ENCODE results near the gene PRMT7. TPM values are rescaled to one million over a fixed set of nuclear protein-coding genes. Genes with fewer than 3 reads are reported as not detected.

Gene PRMT7
- total and polyA plus RNA-seq, 8 donors, result 11.6 to 47.9 (median 17.9) TPM

DNA sequence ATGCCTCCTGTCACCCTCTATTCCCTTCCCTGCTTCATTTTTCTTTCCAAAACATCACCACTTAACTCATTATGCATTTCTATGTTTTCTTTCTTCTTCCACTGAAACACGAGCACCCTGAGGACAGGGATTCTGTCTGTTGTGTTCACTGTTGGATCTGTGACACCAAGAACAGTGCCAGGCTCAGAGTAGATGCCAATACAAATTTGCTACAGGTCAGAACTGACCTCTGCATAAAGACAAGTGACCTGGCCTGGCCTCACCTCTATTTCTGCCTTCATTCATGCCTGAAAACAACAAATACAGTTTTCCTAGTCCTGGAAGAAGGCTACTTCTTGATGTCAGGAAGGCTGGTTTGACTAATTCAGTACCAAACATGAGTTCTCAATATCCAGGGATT lies 92.4 kb downstream of the PRMT7 start:
- no peak for FAIRE-seq

DNA sequence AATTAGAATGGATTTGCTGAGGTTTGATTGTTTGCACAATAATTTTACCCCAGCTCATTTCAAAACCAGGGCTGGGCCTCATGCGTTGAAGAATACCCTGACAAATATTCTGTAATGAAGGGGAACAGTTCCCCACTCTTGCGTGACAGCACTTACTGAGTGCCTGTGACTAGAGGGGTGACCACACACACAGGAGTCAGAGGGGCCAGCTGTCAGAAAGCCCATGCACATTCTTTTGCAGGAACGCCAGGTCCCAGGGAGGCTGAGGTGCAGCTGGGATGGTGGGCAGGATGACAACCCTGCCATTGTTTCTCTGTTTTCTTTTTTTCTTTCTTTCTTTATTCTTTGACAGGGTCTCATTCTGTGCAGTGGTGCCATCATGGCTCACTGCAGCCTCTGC lies 92.9 kb downstream of the PRMT7 start:
- 92 to 96% methylated on average over 3 of the region's 3 CpGs for WGBS, 2 donors
- no peak for FAIRE-seq
- intact Hi-C loops (cut with DNase I), result no loop called here

More for the DNA sequence above, 92.4 kb downstream of the PRMT7 start:
- no peak overlapping the region for H3K27ac ChIP-seq
- H3K9me3 ChIP-seq, result no peaks in the 10 kb centered on the region
- intact Hi-C loops (cut with DNase I), result no loop called here
- no peak overlapping the region for H3K4me3 ChIP-seq
- no peaks in the 10 kb centered on the region for H3K4me1 ChIP-seq
- H3K36me3 ChIP-seq, result no peaks in the 10 kb centered on the region
- no peak for ATAC-seq
- TF ChIP-seq, protein P1, sequence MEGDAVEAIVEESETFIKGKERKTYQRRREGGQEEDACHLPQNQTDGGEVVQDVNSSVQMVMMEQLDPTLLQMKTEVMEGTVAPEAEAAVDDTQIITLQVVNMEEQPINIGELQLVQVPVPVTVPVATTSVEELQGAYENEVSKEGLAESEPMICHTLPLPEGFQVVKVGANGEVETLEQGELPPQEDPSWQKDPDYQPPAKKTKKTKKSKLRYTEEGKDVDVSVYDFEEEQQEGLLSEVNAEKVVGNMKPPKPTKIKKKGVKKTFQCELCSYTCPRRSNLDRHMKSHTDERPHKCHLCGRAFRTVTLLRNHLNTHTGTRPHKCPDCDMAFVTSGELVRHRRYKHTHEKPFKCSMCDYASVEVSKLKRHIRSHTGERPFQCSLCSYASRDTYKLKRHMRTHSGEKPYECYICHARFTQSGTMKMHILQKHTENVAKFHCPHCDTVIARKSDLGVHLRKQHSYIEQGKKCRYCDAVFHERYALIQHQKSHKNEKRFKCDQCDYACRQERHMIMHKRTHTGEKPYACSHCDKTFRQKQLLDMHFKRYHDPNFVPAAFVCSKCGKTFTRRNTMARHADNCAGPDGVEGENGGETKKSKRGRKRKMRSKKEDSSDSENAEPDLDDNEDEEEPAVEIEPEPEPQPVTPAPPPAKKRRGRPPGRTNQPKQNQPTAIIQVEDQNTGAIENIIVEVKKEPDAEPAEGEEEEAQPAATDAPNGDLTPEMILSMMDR (IDR thresholded peaks at IDR 0.05), result no peak
- H3K27me3 ChIP-seq, result no peaks in the 10 kb centered on the region
- 70 to 92% methylated on average over 1 of the region's 1 CpG for WGBS, 2 donors
- no peak for DNase-seq

DNA sequence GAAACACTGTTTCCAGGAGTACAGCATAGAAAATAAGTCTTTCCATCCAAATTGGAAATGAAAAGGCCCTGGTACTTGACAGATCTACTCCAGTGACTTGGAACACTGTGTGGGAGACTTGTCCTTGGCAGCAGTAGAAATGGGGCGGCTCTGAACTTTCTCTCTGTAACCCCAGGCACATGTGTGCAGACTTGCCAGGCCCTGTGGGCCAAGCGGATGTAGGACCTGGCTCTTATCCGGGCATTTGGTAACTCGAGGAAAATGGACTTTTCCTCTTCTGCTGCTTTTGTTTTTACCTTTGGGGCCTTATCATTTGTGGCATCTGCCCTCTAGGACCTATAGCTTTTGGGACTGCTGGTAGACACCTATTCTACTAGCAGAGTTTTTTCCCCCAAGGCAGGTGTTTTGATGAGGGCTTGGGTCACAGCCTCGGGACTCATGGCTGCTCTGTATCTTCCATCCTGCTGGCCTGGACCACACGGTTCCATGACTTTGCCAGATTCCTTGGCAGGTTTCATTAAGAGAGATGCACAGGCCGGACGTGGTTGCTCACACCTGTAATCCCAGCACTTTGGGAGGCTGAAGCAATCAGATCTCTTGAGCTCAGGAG lies 94.0 kb downstream of the PRMT7 start:
- 72 to 76% methylated on average over 8 of the region's 8 CpGs for WGBS, 2 donors
- FAIRE-seq (no peak), DNase-seq (peak in 1 of 6 donors; percentile 4), ATAC-seq (no peak)
- Histone ChIP-seq H3K27me3 (no peaks in the 10 kb centered on the region), H3K4me3 (no peak overlapping the region), H3K27ac (no peak overlapping the region), H3K9me3 (no peaks in the 10 kb centered on the region), H3K36me3 (no peaks in the 10 kb centered on the region), H3K4me1 (no peaks in the 10 kb centered on the region)
- TF ChIP-seq, protein P1 (IDR thresholded peaks at IDR 0.05), result no peak
- intact Hi-C loops (cut with DNase I), result no loop called here

More for the DNA sequence above, 92.9 kb downstream of the PRMT7 start:
- DNase-seq (peak in 1 of 6 donors; percentile 8), ATAC-seq (no peak)
- Histone ChIP-seq H3K27ac (no peak overlapping the region), H3K4me1 (no peaks in the 10 kb centered on the region), H3K4me3 (no peak overlapping the region), H3K36me3 (no peaks in the 10 kb centered on the region), H3K27me3 (no peaks in the 10 kb centered on the region), H3K9me3 (no peaks in the 10 kb centered on the region)
- TF ChIP-seq, protein P1 (IDR thresholded peaks at IDR 0.05), result no peak

DNA sequence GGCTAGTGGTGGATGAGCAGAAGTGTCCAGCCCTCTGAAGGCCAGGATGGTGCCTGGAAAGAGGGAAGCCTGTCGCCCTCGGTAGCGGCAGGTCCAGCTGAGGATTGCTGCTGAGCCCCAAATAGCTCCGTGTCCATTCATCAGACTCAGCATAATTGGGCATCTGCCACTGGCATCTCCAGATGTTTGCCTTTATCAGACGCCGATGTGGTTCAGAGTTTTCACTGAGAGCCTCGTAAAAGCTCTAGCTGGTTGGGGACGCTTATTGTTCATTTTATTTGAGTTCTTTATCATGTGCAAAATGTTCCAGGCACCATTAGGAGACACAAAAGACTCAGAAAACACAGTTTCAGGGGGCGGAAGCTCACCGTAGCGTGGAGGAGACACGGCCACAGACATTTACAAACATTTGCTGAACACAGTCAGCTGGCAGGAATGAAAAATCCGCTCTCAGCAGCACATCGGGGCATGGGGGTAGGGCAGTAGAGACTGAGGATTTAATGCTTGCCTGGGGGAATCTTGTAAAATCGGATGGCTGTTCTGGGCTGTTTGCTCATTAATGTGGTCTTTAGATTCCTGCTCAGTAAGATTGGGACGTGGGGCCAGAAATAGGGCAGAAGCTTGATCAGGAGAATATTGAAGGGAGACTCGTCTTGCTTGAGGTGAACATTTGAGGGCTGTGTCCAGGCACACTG lies 95.8 kb downstream of the PRMT7 start:
- Histone ChIP-seq H3K9me3 (no peaks in the 10 kb centered on the region), H3K4me3 (no peak overlapping the region), H3K36me3 (no peaks in the 10 kb centered on the region), H3K4me1 (no peaks in the 10 kb centered on the region), H3K27ac (no peak overlapping the region), H3K27me3 (no peaks in the 10 kb centered on the region)
- 71% methylated on average over 17 of the region's 17 CpGs for WGBS, 2 donors
- ATAC-seq (peak in 2 of 4 donors; percentile 59 to 60), DNase-seq (peak in 1 of 6 donors; percentile 36), FAIRE-seq (no peak)
- TF ChIP-seq, protein P1 (IDR thresholded peaks at IDR 0.05), result no peak
- intact Hi-C loops (cut with DNase I), result no loop called here

Other genes starting within 250 kb of the PRMT7 start
- gene NFATC3, start 225.6 kb upstream of the PRMT7 start, total RNA-seq, result 10 to 100 TPM in 5 of 6 donors, 1 to 10 TPM in 1; 9.5 to 19.3 (median 13.5) TPM
- 1 to 10 TPM; 3.8 to 4.5 TPM for gene NFATC3, start 225.6 kb upstream of the PRMT7 start, polyA plus RNA-seq
- 10 to 100 TPM; 20.1 to 43.4 (median 33.3) TPM for gene ESRP2, start 74.9 kb upstream of the PRMT7 start, total RNA-seq
- gene ESRP2, start 74.9 kb upstream of the PRMT7 start, polyA plus RNA-seq, result 10 to 100 TPM; 35.5 to 45.5 TPM
- 10 to 100 TPM in 1 of 6 donors, 1 to 10 TPM in 5; 3.5 to 14.1 (median 5.1) TPM for gene PLA2G15, start 65.6 kb upstream of the PRMT7 start, total RNA-seq
- 1 to 10 TPM; 6.1 to 8.4 TPM for gene PLA2G15, start 65.6 kb upstream of the PRMT7 start, polyA plus RNA-seq
- 1 to 10 TPM; 4.3 to 8.7 (median 6.0) TPM for gene SLC7A6, start 46.5 kb upstream of the PRMT7 start, total RNA-seq
- gene SLC7A6, start 46.5 kb upstream of the PRMT7 start, polyA plus RNA-seq, result 1 to 10 TPM; 3.1 to 5.4 TPM
- 1 to 10 TPM; 6.4 to 8.1 (median 6.6) TPM for gene SLC7A6OS, start 73 bp upstream of the PRMT7 start, total RNA-seq
- gene SLC7A6OS, start 73 bp upstream of the PRMT7 start, polyA plus RNA-seq, result 1 to 10 TPM; 5.2 to 5.8 TPM
- gene SMPD3, start 137.5 kb downstream of the PRMT7 start, total RNA-seq, result 1 to 10 TPM in 5 of 6 donors, under 1 TPM in 1; 0.83 to 5.5 (median 1.9) TPM
- gene SMPD3, start 137.5 kb downstream of the PRMT7 start, polyA plus RNA-seq, result 1 to 10 TPM; 2.8 to 3.3 TPM
- gene ZFP90, start 228.3 kb downstream of the PRMT7 start, total RNA-seq, result 10 to 100 TPM in 2 of 6 donors, 1 to 10 TPM in 4; 8.2 to 15.3 (median 9.5) TPM
- gene ZFP90, start 228.3 kb downstream of the PRMT7 start, polyA plus RNA-seq, result 1 to 10 TPM; 5.4 to 9.2 TPM

Data from pancreas (tissue), 10 donors.